NT2/D1 (cell line): ENCODE data around the gene TNN.

ENCODE experiments used
- DNase-seq: peaks from one replicate; pipeline ENCODE4 v3.0.0-alpha.2; 2011; ENCODE audit warnings: low read depth, low spot score
- H3K27me3 ChIP-seq: 2 replicates; pipeline ENCODE4 v1.6.0; 2011; ENCODE audit warnings: mild to moderate bottlenecking; ENCODE audit not compliant: insufficient read length, insufficient read depth
- H3K36me3 ChIP-seq: 2 replicates; pipeline ENCODE4 v1.6.1; 2011; ENCODE audit warnings: mild to moderate bottlenecking, low read length, mixed read lengths; ENCODE audit not compliant: insufficient read depth, insufficient read length
- H3K4me1 ChIP-seq: 2 replicates; pipeline ENCODE4 v1.5.1; 2011; ENCODE audit not compliant: insufficient read depth, insufficient read length
- H3K4me3 ChIP-seq: 2 replicates; pipeline ENCODE4 v1.5.1; 2011; ENCODE audit warnings: low read depth; ENCODE audit not compliant: insufficient read length
- H3K9ac ChIP-seq: 2 replicates; pipeline ENCODE4 v1.6.0; 2011; ENCODE audit warnings: low read depth; ENCODE audit not compliant: insufficient read length
- H3K9me3 ChIP-seq: 2 replicates; pipeline ENCODE4 v1.5.1; 2011; ENCODE audit warnings: mild to moderate bottlenecking, low read length; ENCODE audit not compliant: insufficient read depth
- SUZ12 ChIP-seq: IDR thresholded peaks from 2 replicates; pipeline ENCODE4 v1.6.1; 2011; ENCODE audit not compliant: insufficient read length, insufficient read depth; ENCODE audit errors: extremely low read depth
- YY1 ChIP-seq: IDR thresholded peaks from 2 replicates; pipeline ENCODE4 v1.6.1; 2011; ENCODE audit not compliant: insufficient read length, insufficient read depth
- ZNF274 ChIP-seq: IDR thresholded peaks from 2 replicates; pipeline ENCODE4 v1.6.1; 2011; ENCODE audit warnings: mild to moderate bottlenecking, low read depth, low read length

The TNN gene

DNA sequence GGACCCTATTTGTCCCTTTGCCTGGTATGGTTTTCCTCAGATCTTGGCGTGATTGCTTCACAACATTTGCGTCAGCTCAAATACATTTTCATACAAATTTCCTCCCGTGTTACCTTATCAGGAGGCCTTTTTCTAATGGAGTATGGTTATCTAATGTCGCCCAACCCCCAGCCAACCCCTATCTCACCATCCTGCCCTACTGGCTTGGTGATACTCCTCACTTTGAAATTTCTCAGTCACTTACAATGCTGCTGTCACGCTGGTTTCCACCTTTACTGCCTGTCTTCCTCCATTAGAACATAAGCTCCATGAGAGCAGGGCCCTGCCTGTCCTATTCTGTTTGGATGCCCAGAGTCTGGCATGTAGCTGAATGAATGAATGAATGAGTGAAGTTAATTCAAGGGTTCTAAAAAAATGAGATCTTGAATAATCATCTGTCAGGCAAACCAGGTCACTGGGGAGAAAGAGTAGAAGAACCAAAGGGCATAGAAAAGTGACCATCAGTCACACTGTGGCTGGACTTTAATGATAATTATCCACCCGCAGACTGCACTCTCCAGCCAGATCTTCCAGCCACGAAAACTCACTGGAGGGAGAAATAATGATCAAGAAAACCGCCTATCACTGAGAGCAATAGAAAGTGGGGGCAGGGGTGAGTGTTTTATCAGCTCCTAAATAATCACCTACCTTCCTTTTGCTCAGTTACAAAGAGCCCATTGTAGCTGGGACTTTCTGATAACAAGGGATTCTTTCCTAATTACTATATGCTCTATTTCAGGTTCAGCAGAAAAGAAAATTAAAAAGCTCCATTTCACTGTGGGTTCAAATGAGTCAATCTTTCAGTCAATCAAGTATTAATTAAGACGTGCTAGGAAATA, 103.6 kb downstream of the TNN start:
- Histone ChIP-seq H3K36me3 (peaks cover 4% of the 10 kb centered on the region), H3K4me1 (no peaks in the 10 kb centered on the region), H3K4me3 (no peak overlapping the region), H3K9me3 (no peaks in the 10 kb centered on the region), H3K9ac (no peak overlapping the region), H3K27me3 (no peaks in the 10 kb centered on the region)
- no peak for DNase-seq
- TF ChIP-seq ZNF274 = no peak
- no peak for TF ChIP-seq YY1

DNA sequence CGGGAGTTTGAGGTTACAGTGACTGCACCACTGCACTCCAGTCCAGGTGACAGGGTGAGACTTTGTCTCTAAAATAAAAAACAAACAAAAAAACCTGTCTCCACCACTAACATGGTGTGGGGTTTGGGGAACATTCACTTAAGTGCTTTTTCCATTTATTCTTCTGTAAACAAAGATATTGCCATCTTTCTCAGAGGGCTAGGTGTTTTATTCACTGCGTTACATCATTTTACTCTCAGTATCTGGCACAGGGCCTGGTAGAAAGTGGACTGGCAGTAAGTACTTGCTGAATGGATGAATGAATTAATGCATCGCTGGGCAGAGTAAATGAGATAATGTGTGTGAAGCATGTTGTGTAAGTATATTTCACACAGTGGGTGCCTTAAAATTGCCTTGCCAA, 104.9 kb downstream of the TNN start:
- DNase-seq = no peak
- TF ChIP-seq YY1 = no peak
- Histone ChIP-seq H3K27me3 (no peaks in the 10 kb centered on the region), H3K4me3 (no peak overlapping the region), H3K9ac (no peak overlapping the region), H3K4me1 (no peaks in the 10 kb centered on the region), H3K36me3 (peaks cover 4% of the 10 kb centered on the region), H3K9me3 (no peaks in the 10 kb centered on the region)

- Histone ChIP-seq H3K4me1 (no peaks in the 10 kb centered on the region), H3K9ac (no peak overlapping the region), H3K36me3 (peaks cover 4% of the 10 kb centered on the region), H3K27me3 (no peaks in the 10 kb centered on the region), H3K9me3 (no peaks in the 10 kb centered on the region), H3K4me3 (no peak overlapping the region)
- TF ChIP-seq YY1 = no peak
- no peak for TF ChIP-seq ZNF274
- TF ChIP-seq SUZ12 = no peak
- no peak for DNase-seq
These were observed 105.9 kb downstream of the TNN start for GRCh38 chr1:175173531-175173930.

- no peaks in the 10 kb centered on the region for H3K4me1 ChIP-seq
- H3K9ac ChIP-seq = no peak overlapping the region
- H3K36me3 ChIP-seq = peaks cover 4% of the 10 kb centered on the region
- H3K9me3 ChIP-seq = no peaks in the 10 kb centered on the region
- no peaks in the 10 kb centered on the region for H3K27me3 ChIP-seq
- DNase-seq = no peak
- no peak overlapping the region for H3K4me3 ChIP-seq
- TF ChIP-seq YY1 = no peak
- no peak for TF ChIP-seq SUZ12
- TF ChIP-seq ZNF274 = no peak
These were observed 106.9 kb downstream of the TNN start for GRCh38 chr1:175174309-175175102.

DNA sequence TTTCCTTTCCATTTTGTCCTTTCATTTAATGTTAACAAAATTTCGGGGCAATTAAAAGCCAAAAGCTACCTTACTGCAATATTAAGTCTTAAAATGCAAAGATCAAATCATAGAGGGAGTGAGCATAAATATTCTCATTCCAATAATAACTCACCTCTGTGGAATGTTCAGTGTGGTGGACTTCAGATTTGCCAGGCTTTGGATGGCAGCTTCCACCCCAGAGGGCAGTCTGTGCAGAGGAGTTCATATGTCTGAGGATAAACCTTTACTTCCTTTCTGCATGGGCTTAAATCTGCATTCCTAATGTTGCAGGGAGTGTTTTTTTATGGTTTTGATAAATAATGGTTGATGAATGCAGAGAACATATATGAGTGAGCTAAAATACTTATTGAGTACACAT, 108.6 kb downstream of the TNN start:
- Histone ChIP-seq H3K4me1 (no peaks in the 10 kb centered on the region), H3K36me3 (peaks cover 4% of the 10 kb centered on the region)
- DNase-seq = no peak

DNA sequence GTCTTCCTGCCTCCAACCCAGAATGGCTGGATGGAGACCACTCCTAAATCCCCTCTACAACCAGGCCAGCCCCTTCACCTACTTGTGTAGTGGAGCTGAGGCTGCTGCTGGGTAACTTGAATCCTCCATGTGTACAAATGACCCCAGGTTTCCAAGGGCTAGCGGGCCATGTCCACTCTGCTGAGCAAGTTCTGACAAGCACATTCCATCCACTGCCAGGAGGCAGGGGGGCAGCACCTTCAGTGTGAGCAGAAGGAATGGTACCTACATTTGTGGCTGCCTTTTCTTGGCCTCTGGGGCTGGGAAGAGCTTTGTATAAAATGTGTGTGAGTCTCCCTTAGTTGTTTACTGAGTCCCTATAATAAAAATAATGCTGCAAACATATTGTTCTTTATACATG, 110.4 kb downstream of the TNN start:
- H3K9ac ChIP-seq = no peak overlapping the region
- TF ChIP-seq SUZ12 (no peak), YY1 (no peak), ZNF274 (no peak)
- no peaks in the 10 kb centered on the region for H3K27me3 ChIP-seq
- H3K9me3 ChIP-seq = no peaks in the 10 kb centered on the region
- H3K4me3 ChIP-seq = no peak overlapping the region
- no peaks in the 10 kb centered on the region for H3K4me1 ChIP-seq
- H3K36me3 ChIP-seq = peaks cover 6% of the 10 kb centered on the region
- no peak for DNase-seq

More for the DNA sequence above, 108.6 kb downstream of the TNN start:
- no peak overlapping the region for H3K9ac ChIP-seq
- no peaks in the 10 kb centered on the region for H3K9me3 ChIP-seq
- TF ChIP-seq ZNF274 = no peak
- TF ChIP-seq YY1 = no peak
- TF ChIP-seq SUZ12 = no peak
- no peak overlapping the region for H3K4me3 ChIP-seq
- no peaks in the 10 kb centered on the region for H3K27me3 ChIP-seq

- Histone ChIP-seq H3K27me3 (no peaks in the 10 kb centered on the region), H3K4me1 (peaks cover under 1% of the 10 kb centered on the region), H3K9me3 (no peaks in the 10 kb centered on the region), H3K9ac (no peak overlapping the region), H3K4me3 (no peak overlapping the region), H3K36me3 (peaks cover 6% of the 10 kb centered on the region)
- TF ChIP-seq YY1 = no peak
- no peak for TF ChIP-seq SUZ12
- TF ChIP-seq ZNF274 = no peak
- no peak for DNase-seq
These were observed 110.8 kb downstream of the TNN start for GRCh38 chr1:175178456-175178855.
